IMR-90 (cell line): ENCODE results near the gene HS3ST1.

Experiments
- BHLHE40 ChIP-seq: fragments of 150-350 bp; IDR thresholded peaks from 2 replicates; pipeline ENCODE4 v1.6.1; 2016; ENCODE audit warnings: mild to moderate bottlenecking, low read depth, low read length
- CEBPB ChIP-seq: IDR thresholded peaks from 2 replicates; pipeline ENCODE4 v1.6.1; 2012; ENCODE audit warnings: low read depth, low read length, improper control_type of control experiment
- FOS ChIP-seq: fragments of 150-350 bp; IDR thresholded peaks from 2 replicates; pipeline ENCODE4 v1.6.1; 2016; ENCODE audit warnings: low read depth, low read length
- MAFK ChIP-seq: IDR thresholded peaks from 2 replicates; pipeline ENCODE4 v1.6.1; 2012; ENCODE audit warnings: low read depth, low read length, improper control_type of control experiment
- MXI1 ChIP-seq: IDR thresholded peaks from 2 replicates; pipeline ENCODE4 v1.6.1; 2012; ENCODE audit warnings: low read depth, mild to moderate bottlenecking, low read length, moderate library complexity, borderline replicate concordance
- POLR2A ChIP-seq: IDR thresholded peaks from 2 replicates; pipeline ENCODE4 v1.6.1; 2012; ENCODE audit warnings: mild to moderate bottlenecking, low read depth, low read length
- RAD21 ChIP-seq: IDR thresholded peaks from 2 replicates; pipeline ENCODE4 v1.6.1; 2012; ENCODE audit warnings: low read length, improper control_type of control experiment
- RCOR1 ChIP-seq: IDR thresholded peaks from 2 replicates; pipeline ENCODE4 v1.6.1; 2012; ENCODE audit warnings: mild to moderate bottlenecking, low read length, improper control_type of control experiment; ENCODE audit not compliant: insufficient replicate concordance
- RFX5 ChIP-seq: IDR thresholded peaks from 2 replicates; pipeline ENCODE4 v1.8.0; 2012; ENCODE audit warnings: low read depth, mild to moderate bottlenecking, low read length, moderate library complexity
- SMC3 ChIP-seq: fragments of 150-350 bp; IDR thresholded peaks from 2 replicates; pipeline ENCODE4 v1.6.1; 2016; ENCODE audit warnings: low read depth, mild to moderate bottlenecking, antibody characterized with exemption, low read length, moderate library complexity
- TF ChIP-seq, protein P1 (sequence below): conservative IDR thresholded peaks from 2 replicates; pipeline ENCODE4 v1.5.1; 2012; ENCODE audit warnings: mild to moderate bottlenecking, low read depth, low read length, improper control_type of control experiment
- TF ChIP-seq, protein P2 (sequence below): fragments of 150-350 bp; IDR thresholded peaks from 2 replicates; pipeline ENCODE4 v1.6.1; 2016; ENCODE audit warnings: low read depth, mild to moderate bottlenecking, low read length, moderate library complexity, borderline replicate concordance
- TF ChIP-seq, protein P3 (sequence below): fragments of 150-350 bp; IDR thresholded peaks from 2 replicates; pipeline ENCODE4 v1.6.1; 2017; ENCODE audit warnings: mild to moderate bottlenecking, antibody characterized with exemption, low read length, low read depth

DNA sequence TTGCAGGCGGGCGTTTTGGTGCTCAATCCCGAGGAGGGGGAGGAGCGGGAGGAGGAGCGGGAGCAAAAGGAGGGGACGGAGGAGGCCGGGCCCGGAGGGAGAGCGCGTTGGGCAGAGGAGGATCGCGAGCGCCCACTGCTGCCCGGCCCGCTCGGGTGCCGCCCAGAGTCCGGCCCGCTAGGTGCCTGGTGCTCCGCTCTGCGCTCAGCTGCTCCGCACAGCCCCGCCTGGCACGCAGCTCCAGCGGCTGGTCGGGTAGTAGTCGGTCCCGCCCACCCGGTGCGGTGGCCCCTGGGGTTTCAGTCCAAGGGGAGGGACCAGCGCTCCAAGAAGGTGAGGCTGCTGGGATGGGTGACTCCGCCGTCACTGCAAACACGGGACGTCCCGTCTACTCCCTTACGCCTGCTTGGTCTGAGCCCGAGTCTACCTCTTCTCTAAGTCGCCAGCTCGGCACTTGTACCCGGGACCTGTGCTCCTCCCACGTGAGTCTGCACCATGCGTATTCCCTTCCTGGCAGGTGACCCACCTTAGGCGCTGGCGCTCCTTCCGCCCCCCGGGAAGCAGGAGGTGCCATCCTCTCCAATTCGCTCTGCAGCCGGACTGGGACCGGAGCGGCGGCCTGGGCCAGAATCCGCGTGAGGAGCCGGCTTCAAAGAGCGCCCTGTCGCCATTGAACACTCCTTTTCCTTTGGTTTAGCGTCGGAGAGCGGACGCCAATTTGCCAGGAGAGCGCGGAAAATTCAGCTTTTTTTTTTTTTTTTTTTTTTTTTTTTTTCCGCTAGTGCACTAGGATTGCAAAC lies 405 bp upstream of the HS3ST1 start:
- TF ChIP-seq, protein P1, sequence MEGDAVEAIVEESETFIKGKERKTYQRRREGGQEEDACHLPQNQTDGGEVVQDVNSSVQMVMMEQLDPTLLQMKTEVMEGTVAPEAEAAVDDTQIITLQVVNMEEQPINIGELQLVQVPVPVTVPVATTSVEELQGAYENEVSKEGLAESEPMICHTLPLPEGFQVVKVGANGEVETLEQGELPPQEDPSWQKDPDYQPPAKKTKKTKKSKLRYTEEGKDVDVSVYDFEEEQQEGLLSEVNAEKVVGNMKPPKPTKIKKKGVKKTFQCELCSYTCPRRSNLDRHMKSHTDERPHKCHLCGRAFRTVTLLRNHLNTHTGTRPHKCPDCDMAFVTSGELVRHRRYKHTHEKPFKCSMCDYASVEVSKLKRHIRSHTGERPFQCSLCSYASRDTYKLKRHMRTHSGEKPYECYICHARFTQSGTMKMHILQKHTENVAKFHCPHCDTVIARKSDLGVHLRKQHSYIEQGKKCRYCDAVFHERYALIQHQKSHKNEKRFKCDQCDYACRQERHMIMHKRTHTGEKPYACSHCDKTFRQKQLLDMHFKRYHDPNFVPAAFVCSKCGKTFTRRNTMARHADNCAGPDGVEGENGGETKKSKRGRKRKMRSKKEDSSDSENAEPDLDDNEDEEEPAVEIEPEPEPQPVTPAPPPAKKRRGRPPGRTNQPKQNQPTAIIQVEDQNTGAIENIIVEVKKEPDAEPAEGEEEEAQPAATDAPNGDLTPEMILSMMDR: peak; percentile 40
- TF ChIP-seq RCOR1: no peak
- peak; percentile 42 for TF ChIP-seq RAD21
- TF ChIP-seq SMC3: peak; percentile 9; the same call in 1 of the 2 replicates
- no peak for TF ChIP-seq POLR2A
- no peak for TF ChIP-seq MAFK
- TF ChIP-seq, protein P2, sequence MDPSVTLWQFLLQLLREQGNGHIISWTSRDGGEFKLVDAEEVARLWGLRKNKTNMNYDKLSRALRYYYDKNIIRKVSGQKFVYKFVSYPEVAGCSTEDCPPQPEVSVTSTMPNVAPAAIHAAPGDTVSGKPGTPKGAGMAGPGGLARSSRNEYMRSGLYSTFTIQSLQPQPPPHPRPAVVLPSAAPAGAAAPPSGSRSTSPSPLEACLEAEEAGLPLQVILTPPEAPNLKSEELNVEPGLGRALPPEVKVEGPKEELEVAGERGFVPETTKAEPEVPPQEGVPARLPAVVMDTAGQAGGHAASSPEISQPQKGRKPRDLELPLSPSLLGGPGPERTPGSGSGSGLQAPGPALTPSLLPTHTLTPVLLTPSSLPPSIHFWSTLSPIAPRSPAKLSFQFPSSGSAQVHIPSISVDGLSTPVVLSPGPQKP: no peak
- TF ChIP-seq MXI1: no peak
- no peak for TF ChIP-seq FOS
- no peak for TF ChIP-seq RFX5
- TF ChIP-seq CEBPB: no peak
- TF ChIP-seq, protein P3, sequence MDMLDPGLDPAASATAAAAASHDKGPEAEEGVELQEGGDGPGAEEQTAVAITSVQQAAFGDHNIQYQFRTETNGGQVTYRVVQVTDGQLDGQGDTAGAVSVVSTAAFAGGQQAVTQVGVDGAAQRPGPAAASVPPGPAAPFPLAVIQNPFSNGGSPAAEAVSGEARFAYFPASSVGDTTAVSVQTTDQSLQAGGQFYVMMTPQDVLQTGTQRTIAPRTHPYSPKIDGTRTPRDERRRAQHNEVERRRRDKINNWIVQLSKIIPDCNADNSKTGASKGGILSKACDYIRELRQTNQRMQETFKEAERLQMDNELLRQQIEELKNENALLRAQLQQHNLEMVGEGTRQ: no peak
- TF ChIP-seq BHLHE40: no peak
